Duodenal mucosa (tissue), 2 donors: ENCODE data around the gene IGLL1.
"Not testable (repeated sequence)": the region's sequence is repeated elsewhere in the genome, so short reads cannot be mapped to it uniquely, and the experiment has no call there.

Source experiments
- H3K27ac ChIP-seq: one replicate; pipeline ENCODE4 v1.7.0; 2013; ENCODE audit warnings: low read depth, low read length
- H3K27me3 ChIP-seq, 2 donors: one replicate each; pipeline ENCODE4 v1.7.0; 2013; ENCODE audit warnings: low read length in 2 of 2, control low read depth in 1 of 2; ENCODE audit not compliant: insufficient read depth in 2 of 2, control insufficient read depth in 1 of 2
- H3K36me3 ChIP-seq, 2 donors: one replicate each; pipeline ENCODE4 v1.7.0; 2013; ENCODE audit warnings: low read length in 2 of 2, control low read depth in 1 of 2; ENCODE audit not compliant: insufficient read depth in 2 of 2, control insufficient read depth in 1 of 2
- H3K4me1 ChIP-seq, 2 donors: one replicate each; pipeline ENCODE4 v1.7.0; 2013; ENCODE audit warnings: low read length in 2 of 2, control low read depth in 1 of 2; ENCODE audit not compliant: insufficient read depth in 2 of 2, control insufficient read depth in 1 of 2
- H3K4me3 ChIP-seq, 2 donors: one replicate each; pipeline ENCODE4 v1.7.0; 2013; ENCODE audit warnings: low read length in 2 of 2, low read depth in 1 of 2
- H3K9ac ChIP-seq, 2 donors: one replicate each; pipeline ENCODE4 v1.7.0; 2013; ENCODE audit warnings: low read length in 2 of 2, low read depth in 1 of 2
- H3K9me3 ChIP-seq, 2 donors: one replicate each; pipeline ENCODE4 v1.7.0; 2013; ENCODE audit warnings: low read length in 2 of 2, control low read depth in 1 of 2; ENCODE audit not compliant: control insufficient read depth in 1 of 2

Gene IGLL1

DNA sequence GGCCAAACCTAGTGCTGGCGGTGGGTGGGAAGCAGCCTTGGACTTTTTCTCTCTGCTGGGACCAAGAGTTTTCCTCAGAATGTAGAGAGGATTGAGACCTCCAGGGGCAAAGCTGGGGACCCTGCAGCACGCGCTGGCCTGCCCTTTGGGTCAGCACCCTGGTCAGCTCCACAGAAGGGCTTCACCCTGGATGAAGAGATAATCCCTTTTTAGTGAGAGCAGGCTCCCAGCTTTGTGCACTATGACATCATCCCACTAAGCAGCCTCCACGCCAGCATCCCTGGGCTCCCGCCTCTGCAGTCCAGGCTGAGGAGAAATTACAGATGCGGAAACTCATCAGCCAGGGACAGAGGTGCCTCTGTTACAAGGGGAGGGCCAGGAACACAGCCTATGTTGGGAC lies 28.5 kb upstream of the IGLL1 start:
- Histone ChIP-seq H3K4me3 (no peak overlapping the region), H3K4me1 (no peaks in the 10 kb centered on the region), H3K9ac (no peak overlapping the region), H3K27ac (no peak overlapping the region), H3K9me3 (no peaks in the 10 kb centered on the region), H3K36me3 (no peaks in the 10 kb centered on the region), H3K27me3 (no peaks in the 10 kb centered on the region)

DNA sequence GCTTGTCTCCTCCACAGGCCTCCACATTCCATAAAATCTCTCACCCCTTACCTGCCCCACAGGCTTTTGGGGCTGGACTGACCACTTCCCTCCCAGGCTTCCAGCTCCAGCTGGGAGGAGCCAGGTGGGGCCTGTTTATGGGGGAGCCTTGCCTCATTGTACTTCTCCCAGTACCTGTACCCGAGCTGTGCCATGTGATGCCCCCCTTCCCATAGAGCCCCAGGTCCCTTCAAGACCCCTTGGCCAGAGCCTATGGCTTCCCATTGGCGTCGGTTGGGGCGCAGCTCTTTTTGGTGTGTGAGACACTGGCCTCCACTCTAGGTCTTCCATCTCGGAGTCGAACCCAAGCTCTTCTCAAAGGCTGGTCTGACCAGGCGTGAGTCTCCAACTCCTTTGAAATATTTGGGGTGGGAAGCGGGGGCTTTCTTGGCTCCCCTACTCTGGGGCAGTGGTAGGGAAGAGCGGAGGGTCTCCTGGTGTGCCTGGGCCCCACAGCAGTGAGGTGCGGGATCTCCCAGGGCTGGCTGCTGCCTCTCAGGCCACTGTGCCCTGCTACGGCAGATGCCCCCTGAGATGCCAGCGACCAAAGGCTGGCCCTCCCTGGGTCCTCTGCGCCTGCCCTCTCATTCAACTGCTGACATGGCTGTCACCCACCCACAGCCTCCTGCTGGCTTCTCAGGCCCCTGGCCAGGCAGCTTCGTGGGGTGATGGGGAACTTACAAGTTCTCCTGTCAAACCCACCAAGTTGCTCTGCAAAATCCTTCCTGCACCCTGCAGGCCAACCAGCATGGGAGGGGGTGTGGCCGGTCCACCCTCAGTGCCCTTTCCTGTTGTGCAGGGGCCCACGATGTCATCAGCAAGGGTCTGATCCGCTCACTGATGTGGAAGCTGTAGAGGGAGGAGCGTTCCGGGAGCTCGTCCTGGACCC lies 26.4 kb upstream of the IGLL1 start:
- H3K4me3 ChIP-seq, result no peak overlapping the region
- no peaks in the 10 kb centered on the region for H3K36me3 ChIP-seq
- H3K9ac ChIP-seq, result no peak overlapping the region
- H3K9me3 ChIP-seq, result no peaks in the 10 kb centered on the region
- H3K27ac ChIP-seq, result no peak overlapping the region
- H3K4me1 ChIP-seq, result no peaks in the 10 kb centered on the region
- no peaks in the 10 kb centered on the region for H3K27me3 ChIP-seq

DNA sequence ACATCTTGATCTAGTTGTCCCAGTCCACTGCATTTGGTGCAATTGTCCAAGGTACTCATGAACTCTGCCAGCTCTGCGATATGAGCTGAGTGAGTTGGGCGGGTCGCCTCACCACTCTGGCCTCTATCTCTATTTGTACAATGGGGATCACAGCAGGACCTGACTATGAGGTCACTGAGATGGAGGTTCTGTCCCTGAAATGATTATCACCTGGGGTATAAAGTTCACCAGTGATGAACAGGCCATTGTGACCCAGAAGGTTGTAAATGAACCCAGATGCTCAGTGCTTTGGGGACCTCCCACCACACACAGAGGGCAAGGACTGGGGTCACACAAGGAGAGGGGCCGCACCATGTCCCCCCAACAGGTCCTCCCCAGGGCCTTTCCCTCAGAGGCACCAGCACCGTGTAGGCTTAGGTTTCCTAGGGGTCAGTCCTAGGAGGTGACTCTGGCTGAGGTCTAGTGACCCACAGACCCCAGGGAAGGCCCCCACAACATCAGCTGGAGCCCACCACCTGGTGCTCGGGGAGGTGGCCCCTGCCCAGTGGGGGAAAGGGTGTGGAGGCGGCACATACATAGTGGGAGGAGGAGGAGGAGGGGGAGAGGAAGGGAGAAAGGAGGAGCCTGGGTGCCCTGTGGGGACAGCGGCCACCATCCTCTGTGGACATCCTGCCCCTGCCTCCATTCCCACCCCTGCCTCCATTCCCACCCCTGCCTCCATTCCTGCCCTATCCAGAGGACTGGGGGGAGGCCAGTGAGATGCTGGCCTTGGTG lies 25.0 kb upstream of the IGLL1 start:
- Histone ChIP-seq H3K36me3 (no peaks in the 10 kb centered on the region), H3K27ac (no peak overlapping the region), H3K4me3 (no peak overlapping the region), H3K4me1 (no peaks in the 10 kb centered on the region), H3K27me3 (no peaks in the 10 kb centered on the region), H3K9ac (no peak overlapping the region), H3K9me3 (no peaks in the 10 kb centered on the region)

DNA sequence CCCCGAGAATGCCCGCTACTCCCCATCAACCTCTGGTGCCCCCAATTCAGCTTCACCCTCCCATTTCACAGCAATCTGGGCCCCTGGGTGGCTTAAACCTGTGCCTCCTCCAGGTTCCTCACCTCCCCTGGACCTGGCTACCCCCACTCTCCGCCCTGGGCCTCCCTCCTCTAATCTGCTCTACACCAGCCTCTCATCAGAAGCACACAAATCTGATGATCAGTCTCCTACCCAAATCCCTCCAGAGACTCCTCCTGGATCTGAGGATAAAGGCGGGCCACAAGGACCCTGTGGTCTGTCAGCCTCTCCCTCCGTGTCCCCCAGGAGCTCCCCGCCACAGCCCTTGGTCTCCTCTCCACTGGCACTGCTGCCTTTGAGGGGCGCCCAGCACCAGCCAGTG lies 23.2 kb upstream of the IGLL1 start:
- H3K27ac ChIP-seq, result no peak overlapping the region
- no peak overlapping the region for H3K4me3 ChIP-seq
- H3K4me1 ChIP-seq, result no peaks in the 10 kb centered on the region

DNA sequence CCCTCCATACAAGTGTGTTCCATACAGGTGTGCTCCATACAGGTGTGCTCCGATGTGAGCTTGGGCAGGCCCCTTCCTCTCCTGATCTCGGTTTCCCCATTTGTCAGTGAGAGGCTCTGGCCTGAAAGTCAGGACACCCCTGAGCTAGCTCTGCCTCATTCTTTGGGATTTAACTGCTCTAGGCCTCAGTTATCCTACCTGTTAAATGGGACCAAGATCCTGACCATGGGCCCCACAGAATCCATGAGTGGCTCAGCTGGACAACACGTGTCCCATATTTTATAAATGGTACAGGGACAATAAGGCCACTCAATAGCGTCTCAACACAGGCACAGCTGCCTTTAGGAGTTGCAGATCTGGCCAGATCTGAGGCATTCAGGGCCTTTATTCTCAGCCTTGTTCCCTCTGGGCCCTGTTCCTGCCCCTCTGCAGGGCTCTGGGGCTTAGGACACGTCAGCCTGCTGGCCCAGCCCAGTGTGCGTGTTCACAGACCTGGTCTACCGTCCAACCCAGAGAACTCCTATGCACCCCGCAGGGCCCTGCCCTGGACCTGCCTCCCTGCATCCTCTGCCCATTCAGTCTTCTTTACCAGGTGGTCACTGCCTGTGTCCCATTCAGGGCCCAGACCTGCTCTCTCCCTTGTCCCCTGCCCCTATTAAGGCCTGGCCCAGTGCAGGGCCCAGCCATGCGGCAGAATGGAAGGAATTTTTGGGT lies 18.9 kb upstream of the IGLL1 start:
- H3K36me3 ChIP-seq, result no peaks in the 10 kb centered on the region
- H3K4me3 ChIP-seq, result no peak overlapping the region
- H3K4me1 ChIP-seq, result no peaks in the 10 kb centered on the region
- H3K27ac ChIP-seq, result no peak overlapping the region
- H3K27me3 ChIP-seq, result no peaks in the 10 kb centered on the region
- no peaks in the 10 kb centered on the region for H3K9me3 ChIP-seq
- no peak overlapping the region for H3K9ac ChIP-seq

More for the DNA sequence above, 23.2 kb upstream of the IGLL1 start:
- no peaks in the 10 kb centered on the region for H3K9me3 ChIP-seq
- H3K36me3 ChIP-seq, result no peaks in the 10 kb centered on the region
- H3K9ac ChIP-seq, result no peak overlapping the region
- no peaks in the 10 kb centered on the region for H3K27me3 ChIP-seq

DNA sequence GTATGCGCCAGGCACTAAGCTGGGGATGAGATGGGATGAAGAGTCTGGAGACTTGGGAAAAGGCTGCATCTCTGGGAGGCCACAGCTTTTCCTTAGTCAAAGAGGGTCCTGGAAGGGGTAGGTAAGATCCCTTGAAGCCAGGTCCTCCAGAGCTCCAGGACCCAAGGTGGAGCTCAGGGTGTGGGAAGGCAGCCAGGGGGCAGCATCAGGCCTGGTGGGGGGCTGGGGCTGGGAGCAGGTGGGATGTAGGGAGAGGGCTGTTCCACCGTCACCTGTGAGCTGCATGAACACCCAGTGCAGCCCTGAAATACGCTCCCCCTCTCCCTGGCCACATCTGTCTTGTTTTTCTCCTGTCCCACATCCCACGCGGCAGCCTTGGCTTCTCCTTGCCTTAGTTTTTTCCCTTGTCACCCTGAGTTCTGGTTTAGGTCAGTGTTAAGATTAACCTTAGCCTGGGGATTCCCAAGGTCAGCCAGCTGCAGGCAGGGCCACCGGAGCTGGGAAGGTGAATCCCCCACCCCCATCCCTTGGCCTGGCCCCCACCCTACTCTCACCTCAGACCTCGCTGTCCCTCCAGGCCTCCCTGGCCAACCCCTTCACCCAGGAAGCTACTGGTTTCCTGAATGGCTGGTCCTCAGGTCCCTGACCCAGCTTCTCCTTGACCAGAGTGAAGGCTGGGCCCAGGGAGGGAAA lies 17.6 kb upstream of the IGLL1 start:
- not testable (repeated sequence) for H3K9me3 ChIP-seq, H3K36me3 ChIP-seq, H3K27ac ChIP-seq, H3K27me3 ChIP-seq, H3K9ac ChIP-seq, H3K4me3 ChIP-seq, H3K4me1 ChIP-seq

DNA sequence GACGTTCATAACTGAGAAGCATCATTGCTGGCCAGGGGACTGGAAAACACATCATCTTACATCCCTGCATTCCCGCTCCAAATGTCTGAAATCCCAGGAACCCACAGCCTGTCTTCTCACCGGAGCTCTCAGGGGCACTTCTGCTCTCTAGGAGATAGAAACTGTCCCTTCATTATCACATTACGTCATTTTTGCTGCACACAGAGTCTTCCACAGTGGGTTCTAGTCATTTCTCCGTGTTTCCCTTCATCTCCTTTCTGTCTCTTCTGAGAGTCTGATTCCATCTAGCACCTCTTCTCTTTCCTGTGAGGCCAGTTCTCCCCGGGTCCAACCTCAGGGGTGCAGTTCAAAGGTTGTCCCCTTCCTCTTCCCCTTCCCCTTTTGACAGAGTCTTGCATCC lies 15.8 kb upstream of the IGLL1 start:
- H3K9ac ChIP-seq, H3K36me3 ChIP-seq, H3K9me3 ChIP-seq, H3K27me3 ChIP-seq, H3K4me1 ChIP-seq, H3K4me3 ChIP-seq, H3K27ac ChIP-seq: not testable (repeated sequence)

DNA sequence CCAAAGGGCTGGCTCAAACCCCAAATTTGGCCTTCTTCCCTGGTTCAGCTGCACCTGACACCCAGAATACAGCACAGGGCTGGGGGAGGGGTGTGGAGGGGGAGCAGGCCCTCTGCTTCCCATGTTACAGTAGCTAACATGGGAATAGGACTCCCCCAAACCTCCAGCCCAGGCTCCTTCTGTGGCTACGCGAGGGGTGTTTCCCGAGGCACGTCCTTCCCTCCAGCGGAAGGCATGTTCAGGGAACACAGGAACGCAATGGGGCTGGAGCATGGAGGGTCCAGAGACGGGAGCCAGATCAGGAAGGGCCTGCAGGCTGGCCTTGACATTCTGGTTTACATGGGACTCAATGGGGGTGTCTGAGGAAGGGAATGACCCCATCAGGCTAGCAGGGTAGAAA lies 11.8 kb upstream of the IGLL1 start:
- Histone ChIP-seq H3K36me3 (no peaks in the 10 kb centered on the region), H3K27ac (no peak overlapping the region), H3K9me3 (no peaks in the 10 kb centered on the region), H3K9ac (no peak overlapping the region), H3K4me3 (no peak overlapping the region), H3K4me1 (no peaks in the 10 kb centered on the region), H3K27me3 (no peaks in the 10 kb centered on the region)

DNA sequence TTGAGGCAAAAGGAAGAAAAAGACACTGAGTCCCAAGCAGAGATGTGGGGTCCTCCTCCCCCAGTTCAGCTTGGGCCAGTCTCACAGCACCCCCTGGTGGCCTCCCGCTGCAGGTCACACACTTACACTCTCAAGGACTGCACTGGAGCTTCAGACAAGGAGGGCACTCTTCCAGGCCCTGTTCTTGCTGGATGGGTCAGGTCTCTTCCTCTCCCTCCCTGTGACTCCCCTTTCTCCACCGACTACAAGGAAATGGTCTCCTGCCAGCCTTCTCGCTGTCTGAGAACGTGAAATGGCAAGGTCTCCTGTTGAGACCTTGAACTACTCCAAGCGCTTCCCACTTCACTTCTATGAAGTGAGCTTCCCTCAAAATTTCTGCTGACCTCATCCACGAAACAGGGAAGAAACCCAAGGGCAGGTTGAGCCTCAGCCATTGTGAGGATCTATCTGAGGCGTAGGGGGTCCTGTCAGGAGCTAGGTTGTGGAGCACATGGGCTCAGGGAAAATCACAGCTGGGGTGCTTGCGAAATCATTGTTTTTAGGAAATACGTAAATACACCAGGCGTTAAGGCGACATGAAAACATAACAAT lies 11.2 kb upstream of the IGLL1 start:
- Histone ChIP-seq H3K4me3 (no peak overlapping the region), H3K4me1 (no peaks in the 10 kb centered on the region), H3K27ac (no peak overlapping the region), H3K36me3 (no peaks in the 10 kb centered on the region), H3K9ac (no peak overlapping the region), H3K9me3 (no peaks in the 10 kb centered on the region), H3K27me3 (no peaks in the 10 kb centered on the region)
